Thoracic aorta (tissue), 2 donors: Measurements from ENCODE around the gene CACNG5. TPM values are rescaled to one million over a fixed set of nuclear protein-coding genes. Genes with fewer than 3 reads are reported as not detected.

Experiments
- ATAC-seq: fragments of 150-250 bp; one replicate; pipeline ENCODE4 v1.8.0; 2017; ENCODE audit warnings: low read depth; ENCODE audit not compliant: insufficient number of reproducible peaks, low FRiP score
- DNase-seq: peaks from one replicate; pipeline ENCODE4 v3.0.0-alpha.2; 2020; ENCODE audit warnings: low spot score
- H3K27ac ChIP-seq, 2 donors: fragments of 200-600 bp; sonication (generic); 1 replicate in 1 of 2; 2 replicates in 1 of 2; pipeline ENCODE4 v1.5.1; 2016; ENCODE audit warnings: mild to moderate bottlenecking in 2 of 2, moderate library complexity in 2 of 2
- H3K27me3 ChIP-seq: fragments of 200-600 bp; sonication (generic); replicated peaks from 2 replicates; pipeline ENCODE4 v1.6.0; 2016; ENCODE audit warnings: mild to moderate bottlenecking; ENCODE audit not compliant: insufficient read depth
- H3K36me3 ChIP-seq: fragments of 200-600 bp; sonication (generic); one replicate; pipeline ENCODE4 v1.5.1; 2016
- H3K4me1 ChIP-seq, 2 donors: fragments of 200-600 bp; sonication (generic); 1 replicate in 1 of 2; 2 replicates in 1 of 2; pipeline versions ENCODE4 v1.5.1 to v1.6.0; 2016; ENCODE audit warnings: low read depth in 2 of 2, mild to moderate bottlenecking in 1 of 2; ENCODE audit not compliant: control insufficient read depth in 1 of 2
- H3K4me3 ChIP-seq: fragments of 200-600 bp; sonication (generic); 2 replicates; pipeline ENCODE4 v1.5.1; 2016; ENCODE audit warnings: mild to moderate bottlenecking
- H3K9me3 ChIP-seq: fragments of 200-600 bp; sonication (generic); 2 replicates; pipeline ENCODE4 v1.5.1; 2016
- CTCF ChIP-seq: fragments of 200-600 bp; sonication (generic); IDR thresholded peaks from one replicate; pipeline ENCODE4 v1.5.1; 2019; ENCODE audit warnings: antibody characterized with exemption
- total RNA-seq, 2 donors: library from RNA; depleted of rRNA; stranded (reverse); fragments of >200 nt; gene quantifications; one replicate each; pipeline versions ENCODE4 v1.1.0 to v1.2.3, GENCODE V29; 2016

CACNG5 gene
- total RNA-seq, 2 donors from 2014 or later: not detected

GRCh38 chr17:66829883-66830282, 5.0 kb upstream of the CACNG5 start:
- DNase-seq (no peak), ATAC-seq (no peak)
- H3K4me1 ChIP-seq: no peaks in the 10 kb centered on the region
- no peak overlapping the region for H3K27ac ChIP-seq
- no peaks in the 10 kb centered on the region for H3K36me3 ChIP-seq
- H3K9me3 ChIP-seq: no peaks in the 10 kb centered on the region
- no peak for TF ChIP-seq CTCF
- no peaks in the 10 kb centered on the region for H3K27me3 ChIP-seq
- H3K4me3 ChIP-seq: no peak overlapping the region

GRCh38 chr17:66830451-66830850, 4.5 kb upstream of the CACNG5 start:
- Histone ChIP-seq H3K36me3 (no peaks in the 10 kb centered on the region), H3K27ac (no peak overlapping the region), H3K4me1 (no peaks in the 10 kb centered on the region), H3K9me3 (no peaks in the 10 kb centered on the region), H3K4me3 (no peak overlapping the region), H3K27me3 (no peaks in the 10 kb centered on the region)
- DNase-seq: no peak
- no peak for ATAC-seq
- TF ChIP-seq CTCF: no peak

GRCh38 chr17:66831383-66832210, 3.3 kb upstream of the CACNG5 start:
- no peaks in the 10 kb centered on the region for H3K36me3 ChIP-seq
- DNase-seq (no peak), ATAC-seq (no peak)
- no peaks in the 10 kb centered on the region for H3K27me3 ChIP-seq
- no peaks in the 10 kb centered on the region for H3K9me3 ChIP-seq
- no peak for TF ChIP-seq CTCF
- no peak overlapping the region for H3K27ac ChIP-seq
- no peak overlapping the region for H3K4me3 ChIP-seq
- no peaks in the 10 kb centered on the region for H3K4me1 ChIP-seq

GRCh38 chr17:66833201-66833600, 1.7 kb upstream of the CACNG5 start:
- Histone ChIP-seq H3K4me1 (no peaks in the 10 kb centered on the region), H3K27me3 (no peaks in the 10 kb centered on the region), H3K4me3 (no peak overlapping the region), H3K27ac (no peak overlapping the region), H3K9me3 (no peaks in the 10 kb centered on the region), H3K36me3 (no peaks in the 10 kb centered on the region)
- ATAC-seq: no peak
- TF ChIP-seq CTCF: no peak
- no peak for DNase-seq

GRCh38 chr17:66834426-66834918, 445 bp upstream of the CACNG5 start:
- TF ChIP-seq CTCF: no peak
- Histone ChIP-seq H3K4me3 (no peak overlapping the region), H3K27me3 (no peaks in the 10 kb centered on the region), H3K27ac (no peak overlapping the region), H3K4me1 (no peaks in the 10 kb centered on the region), H3K9me3 (no peaks in the 10 kb centered on the region), H3K36me3 (no peaks in the 10 kb centered on the region)
- DNase-seq (no peak), ATAC-seq (no peak)
